B cell (primary cell): ENCODE results near the gene UBE2O. TPM values are rescaled to one million over a fixed set of nuclear protein-coding genes. Genes with fewer than 3 reads are reported as not detected.

Experiments used
- ATAC-seq: fragments of 200-7000 bp; cut with Tn5 transposase; one replicate; pipeline ENCODE4 v1.10.0; 2021; ENCODE audit warnings: low read depth, mild to moderate bottlenecking, moderate number of reproducible peaks, moderate library complexity
- CTCF ChIA-PET: fragments of 350-600 bp; sonication (Branson Sonifier 250); formaldehyde crosslinking; loops from one replicate; lab custom pipeline; 2021; ENCODE audit warnings: antibody characterized with exemption, inconsistent platforms; lab: Charles Lee
- POLR2A ChIA-PET: fragments of 350-600 bp; sonication (Branson Sonifier 250); formaldehyde crosslinking; loops from one replicate; lab custom pipeline; 2021; ENCODE audit warnings: antibody characterized with exemption; lab: Charles Lee
- DNase-seq: peaks from one replicate; pipeline ENCODE4 v3.0.0; 2013
- H2AFZ ChIP-seq: 2 replicates; pipeline ENCODE4 v1.6.1; 2012; ENCODE audit warnings: mild to moderate bottlenecking, low read depth, low read length; ENCODE audit not compliant: insufficient read depth, poor library complexity, severe bottlenecking
- H3K27ac ChIP-seq, 2 donors: 1 replicate in 1 of 2; 2 replicates in 1 of 2; pipeline ENCODE4 v1.5.1; 2012 to 2013; ENCODE audit warnings: low read length in 2 of 2, mild to moderate bottlenecking in 2 of 2, moderate library complexity in 1 of 2
- H3K27me3 ChIP-seq, 4 experiments: fragments of 200-600 bp in 1 of 4; sonication (generic) in 1 of 4; replicated peaks in 1 of 4; 1 replicate in 2 of 4; 2 replicates in 2 of 4; pipeline versions ENCODE4 v1.6.1 to v1.7.0; 2013 to 2016; ENCODE audit warnings: low read length in 3 of 4, mild to moderate bottlenecking in 2 of 4, mixed read lengths in 1 of 4, moderate library complexity in 1 of 4; ENCODE audit not compliant: insufficient read depth in 4 of 4, control insufficient read depth in 3 of 4; ENCODE audit errors: control extremely low read depth in 1 of 4
- H3K36me3 ChIP-seq, 2 experiments: replicated peaks in 1 of 2; 1 replicate in 1 of 2; 2 replicates in 1 of 2; pipeline versions ENCODE4 v1.6.1 to v1.7.1; 2013; ENCODE audit warnings: low read length in 1 of 2; ENCODE audit not compliant: insufficient read depth in 2 of 2, control insufficient read depth in 1 of 2; ENCODE audit errors: control extremely low read depth in 1 of 2, extremely low read depth in 1 of 2
- H3K4me1 ChIP-seq, 2 donors: fragments of 200-600 bp in 1 of 2; sonication (generic) in 1 of 2; 1 replicate in 1 of 2; 2 replicates in 1 of 2; pipeline versions ENCODE4 v1.5.1 to v1.6.1; 2013 to 2017; ENCODE audit warnings: low read length in 2 of 2; ENCODE audit not compliant: control insufficient read depth in 2 of 2, insufficient read depth in 2 of 2
- H3K4me2 ChIP-seq: replicated peaks from 2 replicates; pipeline ENCODE3; 2012; ENCODE audit warnings: mild to moderate bottlenecking, low read depth, low read length; ENCODE audit not compliant: poor library complexity, severe bottlenecking
- H3K4me3 ChIP-seq, 5 experiments: fragments of 200-600 bp in 1 of 5; sonication (generic) in 1 of 5; 1 replicate in 3 of 5; 2 replicates in 2 of 5; pipeline versions ENCODE4 v1.5.1 to v1.7.0; 2011 to 2016; ENCODE audit warnings: low read length in 4 of 5, mild to moderate bottlenecking in 4 of 5, low read depth in 2 of 5, control low read depth in 1 of 5, moderate library complexity in 1 of 5; ENCODE audit not compliant: insufficient read depth in 1 of 5; ENCODE audit errors: control extremely low read depth in 1 of 5, extremely low read depth in 1 of 5
- H3K79me2 ChIP-seq: fragments of 200-600 bp; sonication (generic); one replicate; pipeline ENCODE4 v1.6.0; 2016; ENCODE audit warnings: low read length; ENCODE audit not compliant: control insufficient read depth, insufficient read depth
- H3K9ac ChIP-seq: fragments of 200-600 bp; sonication (generic); 2 replicates; pipeline ENCODE4 v1.6.1; 2017; ENCODE audit warnings: mild to moderate bottlenecking, low read length, moderate library complexity
- H3K9me3 ChIP-seq, 3 donors: one replicate each; pipeline versions ENCODE4 v1.6.1 to v1.7.1; 2013; ENCODE audit warnings: low read length in 2 of 3; ENCODE audit not compliant: control insufficient read depth in 2 of 3, insufficient read depth in 1 of 3; ENCODE audit errors: control extremely low read depth in 1 of 3
- H4K20me1 ChIP-seq: 2 replicates; pipeline ENCODE4 v1.6.0; 2012; ENCODE audit warnings: mild to moderate bottlenecking, low read length; ENCODE audit not compliant: insufficient read depth, control insufficient read depth, poor library complexity, severe bottlenecking
- H3K27ac Mint-ChIP-seq: one replicate; pipeline ENCODE4 v1.8.0; 2021; ENCODE audit warnings: mixed read lengths
- H3K27me3 Mint-ChIP-seq: one replicate; pipeline ENCODE4 v1.8.0; 2021; ENCODE audit warnings: mixed read lengths
- H3K4me1 Mint-ChIP-seq: one replicate; pipeline ENCODE4 v1.8.0; 2021; ENCODE audit warnings: mixed read lengths
- H3K4me3 Mint-ChIP-seq: one replicate; pipeline ENCODE4 v1.8.0; 2021; ENCODE audit warnings: mixed read lengths
- H3K9me3 Mint-ChIP-seq: one replicate; pipeline ENCODE4 v1.8.0; 2022; ENCODE audit warnings: mixed read lengths; ENCODE audit not compliant: insufficient read depth
- EZH2 ChIP-seq: IDR thresholded peaks from 2 replicates; pipeline ENCODE4 v1.6.1; 2012; ENCODE audit warnings: borderline replicate concordance, low read depth, mild to moderate bottlenecking, moderate library complexity, low read length; ENCODE audit not compliant: insufficient read depth, poor library complexity, severe bottlenecking
- WGBS: methylation state at CpG from one replicate; pipeline ENCODE4 v1.1.5; 2013; ENCODE audit warnings: missing lambda C conversion rate; ENCODE audit not compliant: insufficient coverage; 5-methylcytosine and 5-hydroxymethylcytosine counted together
- intact Hi-C: fragments of 100-400 bp; cut with micrococcal nuclease; formaldehyde crosslinking; loops from one replicate; pipeline ENCODE4 v1.10.0; 2022
- polyA plus RNA-seq: library from polyadenylated mRNA; depleted of rRNA; stranded (reverse); fragments of >200 nt; gene quantifications from 2 replicates; pipeline ENCODE4 v1.2.3, GENCODE V29; 2012
- total RNA-seq, 2 donors: library from RNA; stranded (reverse); fragments of 120-200 nt in 1 of 2; gene quantifications; 1 replicate in 1 of 2; 2 replicates in 1 of 2; pipeline versions ENCODE4 v1.2.3 to v1.2.4, GENCODE V29; 2013 to 2022
- TF ChIP-seq, protein P1 (sequence below): fragments of 200-600 bp; IDR thresholded peaks from one replicate; pipeline ENCODE4 v1.8.0; 2022; ENCODE audit warnings: antibody characterized with exemption, mild to moderate bottlenecking

The UBE2O gene
- total and polyA plus RNA-seq, 2 donors (not counting 1 experiment from before 2014, with no cell fraction given): 41.3 to 54.0 TPM

DNA sequence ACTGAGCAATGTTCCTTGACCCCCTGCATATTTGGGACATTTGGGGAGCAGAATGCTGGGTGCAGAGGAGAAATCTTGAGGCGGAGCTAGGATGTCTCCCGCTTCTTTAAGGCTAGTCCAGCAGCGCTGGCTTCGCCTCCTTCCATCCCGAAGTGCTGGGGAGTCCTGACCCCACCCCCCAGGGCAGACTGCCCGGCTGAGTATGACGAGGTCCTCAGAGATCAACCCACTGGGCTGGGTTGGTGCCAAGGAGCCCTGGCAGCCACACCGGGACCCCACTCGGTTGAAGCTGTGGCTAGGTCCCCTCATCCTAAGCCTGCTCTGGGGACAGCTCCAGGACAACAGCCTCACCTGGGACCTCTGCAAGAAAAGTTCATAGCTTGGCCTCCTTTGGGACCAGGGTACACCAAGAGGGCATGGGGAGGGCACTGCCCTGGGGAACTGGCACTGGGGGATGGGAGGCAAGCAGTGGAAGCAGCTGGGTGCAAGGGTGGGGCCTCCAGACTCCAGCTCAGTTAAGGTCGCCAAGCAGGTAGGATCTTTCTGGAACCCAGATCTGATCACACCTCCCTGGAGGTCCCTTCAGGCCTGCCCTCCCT lies 37.3 kb upstream of the UBE2O start:
- WGBS: 90% methylated on average over 9 of the region's 10 CpGs
- intact Hi-C loops: loop anchor here (10.0 kb wide), 1 partner anchor 215 kb away; no protein-coding TSS in a partner anchor
- ChIA-PET CTCF (interaction anchor here (0.9 to 20.8 kb wide), 6 partner anchors 3 to 92 kb away, joined by 3 to 256 read pairs (median 25); partner anchors contain the start of genes AANAT and RHBDF2), POLR2A (interaction anchor here (0.6 to 23.6 kb wide), 9 partner anchors 8 to 1768 kb away, joined by 3 to 478 read pairs (median 3); partner anchors contain the start of genes AANAT and RHBDF2)
- DNase-seq: no peak
- Histone ChIP-seq H3K79me2 (peaks cover 58% of the 10 kb centered on the region), H3K27me3 (no peaks in the 10 kb centered on the region), H4K20me1 (peaks cover 18% of the 10 kb centered on the region), H3K9ac (no peak overlapping the region), H3K4me2 (peak overlapping the region; percentile 82), H3K4me3 (no peak overlapping the region), H3K4me1 (peaks cover 74 to 94% of the 10 kb centered on the region in 2 donors), H3K36me3 (peaks cover 0 to 16% of the 10 kb centered on the region in 2 experiments), H3K27ac (peak overlapping the region; percentile 75 to 94), H2AFZ (no peak overlapping the region), H3K9me3 (no peaks in the 10 kb centered on the region)
- peaks cover 83% of the 10 kb centered on the region for H3K4me1 Mint-ChIP-seq
- ATAC-seq: no peak
- TF ChIP-seq EZH2: no peak
- TF ChIP-seq, protein P1, sequence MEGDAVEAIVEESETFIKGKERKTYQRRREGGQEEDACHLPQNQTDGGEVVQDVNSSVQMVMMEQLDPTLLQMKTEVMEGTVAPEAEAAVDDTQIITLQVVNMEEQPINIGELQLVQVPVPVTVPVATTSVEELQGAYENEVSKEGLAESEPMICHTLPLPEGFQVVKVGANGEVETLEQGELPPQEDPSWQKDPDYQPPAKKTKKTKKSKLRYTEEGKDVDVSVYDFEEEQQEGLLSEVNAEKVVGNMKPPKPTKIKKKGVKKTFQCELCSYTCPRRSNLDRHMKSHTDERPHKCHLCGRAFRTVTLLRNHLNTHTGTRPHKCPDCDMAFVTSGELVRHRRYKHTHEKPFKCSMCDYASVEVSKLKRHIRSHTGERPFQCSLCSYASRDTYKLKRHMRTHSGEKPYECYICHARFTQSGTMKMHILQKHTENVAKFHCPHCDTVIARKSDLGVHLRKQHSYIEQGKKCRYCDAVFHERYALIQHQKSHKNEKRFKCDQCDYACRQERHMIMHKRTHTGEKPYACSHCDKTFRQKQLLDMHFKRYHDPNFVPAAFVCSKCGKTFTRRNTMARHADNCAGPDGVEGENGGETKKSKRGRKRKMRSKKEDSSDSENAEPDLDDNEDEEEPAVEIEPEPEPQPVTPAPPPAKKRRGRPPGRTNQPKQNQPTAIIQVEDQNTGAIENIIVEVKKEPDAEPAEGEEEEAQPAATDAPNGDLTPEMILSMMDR: no peak
- peak overlapping the region; percentile 89 for H3K4me3 Mint-ChIP-seq
- no peaks in the 10 kb centered on the region for H3K27me3 Mint-ChIP-seq
- no peaks in the 10 kb centered on the region for H3K9me3 Mint-ChIP-seq
- peak overlapping the region; percentile 98 for H3K27ac Mint-ChIP-seq
